ENCODE measurements around the gene SHTN1.

DNA sequence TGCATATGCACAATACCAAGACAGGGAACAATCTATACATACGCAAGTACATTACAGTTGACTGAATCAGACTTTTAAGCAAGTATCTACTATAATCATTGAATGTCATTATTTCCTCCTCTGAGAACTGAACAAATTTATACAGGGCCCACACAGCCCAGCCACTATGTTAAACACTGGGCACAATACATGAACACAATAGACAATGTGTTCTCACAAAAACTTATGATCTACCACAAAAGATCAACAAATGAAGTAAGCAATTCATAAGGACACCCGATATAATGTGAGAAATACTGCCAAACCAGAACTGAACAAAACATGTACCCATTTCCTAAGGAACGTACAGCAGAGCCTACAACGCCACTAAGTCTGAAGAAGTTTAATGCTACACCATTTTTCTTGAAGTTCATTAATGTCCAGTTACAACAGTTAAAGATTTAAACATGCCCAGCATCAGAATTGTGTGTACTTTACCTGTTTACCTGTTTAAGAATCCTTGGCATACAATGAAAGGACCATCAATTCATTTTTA is 31.5 kb downstream of the SHTN1 start:
- TF ChIP-seq, protein P1, sequence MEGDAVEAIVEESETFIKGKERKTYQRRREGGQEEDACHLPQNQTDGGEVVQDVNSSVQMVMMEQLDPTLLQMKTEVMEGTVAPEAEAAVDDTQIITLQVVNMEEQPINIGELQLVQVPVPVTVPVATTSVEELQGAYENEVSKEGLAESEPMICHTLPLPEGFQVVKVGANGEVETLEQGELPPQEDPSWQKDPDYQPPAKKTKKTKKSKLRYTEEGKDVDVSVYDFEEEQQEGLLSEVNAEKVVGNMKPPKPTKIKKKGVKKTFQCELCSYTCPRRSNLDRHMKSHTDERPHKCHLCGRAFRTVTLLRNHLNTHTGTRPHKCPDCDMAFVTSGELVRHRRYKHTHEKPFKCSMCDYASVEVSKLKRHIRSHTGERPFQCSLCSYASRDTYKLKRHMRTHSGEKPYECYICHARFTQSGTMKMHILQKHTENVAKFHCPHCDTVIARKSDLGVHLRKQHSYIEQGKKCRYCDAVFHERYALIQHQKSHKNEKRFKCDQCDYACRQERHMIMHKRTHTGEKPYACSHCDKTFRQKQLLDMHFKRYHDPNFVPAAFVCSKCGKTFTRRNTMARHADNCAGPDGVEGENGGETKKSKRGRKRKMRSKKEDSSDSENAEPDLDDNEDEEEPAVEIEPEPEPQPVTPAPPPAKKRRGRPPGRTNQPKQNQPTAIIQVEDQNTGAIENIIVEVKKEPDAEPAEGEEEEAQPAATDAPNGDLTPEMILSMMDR (IDR thresholded peaks at IDR 0.05): no peak
- TF ChIP-seq POLR2A (IDR thresholded peaks at IDR 0.05) (no peak), POLR2AphosphoS5 (IDR thresholded peaks at IDR 0.05) (no peak), EP300 (IDR thresholded peaks at IDR 0.05; ENCODE audit: low read depth) (no peak)
